ENCODE measurements around the gene KPNB1. TPM values are rescaled to one million over a fixed set of nuclear protein-coding genes. Genes with fewer than 3 reads are reported as not detected.

The KPNB1 gene
- total and polyA plus RNA-seq, 2 experiments from 2014 or later = 59.5 to 423 TPM

DNA sequence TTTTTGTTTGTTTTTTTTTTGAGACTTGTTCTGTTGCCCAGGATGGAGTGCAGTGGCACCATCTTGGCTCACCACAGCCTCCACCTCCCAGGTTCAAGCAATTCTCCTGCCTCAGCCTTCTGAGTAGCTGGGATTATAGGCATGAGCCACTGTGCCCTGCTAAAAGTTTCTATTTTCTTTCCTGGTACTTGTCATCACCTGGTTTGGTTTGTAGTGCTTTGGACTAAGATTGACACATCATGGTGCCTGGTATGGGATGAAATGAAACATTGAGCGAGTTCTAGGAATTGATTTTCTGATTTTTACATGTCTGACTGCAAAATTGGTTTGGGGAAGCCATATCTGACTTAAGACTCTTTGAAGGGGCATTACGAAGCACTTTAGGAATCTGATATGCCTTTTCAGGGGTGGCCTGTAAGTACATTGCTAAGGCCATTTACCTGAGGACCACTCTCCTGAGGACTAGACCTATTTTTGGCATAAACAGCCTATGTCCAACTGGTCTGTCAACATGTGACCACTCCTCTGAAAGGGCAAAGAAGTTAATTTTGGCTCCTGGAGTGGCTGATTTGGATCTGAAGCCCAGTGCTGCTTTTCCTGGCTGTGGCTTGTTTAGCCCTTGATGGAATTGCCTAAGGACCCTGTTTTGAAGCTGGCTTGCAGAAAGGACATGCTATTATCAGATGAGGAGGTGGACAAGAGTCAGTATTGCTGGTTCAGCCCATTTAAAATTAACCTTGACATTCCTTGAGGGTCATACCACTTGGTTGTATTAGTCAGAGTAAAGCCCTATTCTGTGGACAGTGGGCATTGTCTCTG lies 25.9 kb downstream of the KPNB1 start:
- WGBS, 2 experiments (ENCODE audit: low coverage in 1 of 2, low lambda C conversion rate in 2 of 2, missing lambda C conversion rate in 2 of 2) = 97 to 100% methylated on average over 2 of the region's 2 CpGs
- no peaks in the 10 kb centered on the region for H3K27me3 ChIP-seq (replicated peaks; ENCODE audit: insufficient read depth)
- H4K20me1 ChIP-seq (ENCODE audit: insufficient read depth) = no peaks in the 10 kb centered on the region
- no peaks in the 10 kb centered on the region for H3K4me1 ChIP-seq (ENCODE audit: insufficient read depth)
- no peak overlapping the region for H2AFZ ChIP-seq
- H3K36me3 ChIP-seq (ENCODE audit: low read depth) = peaks cover 95% of the 10 kb centered on the region
- H3K27ac ChIP-seq = no peak overlapping the region
- H3K9ac ChIP-seq = no peak overlapping the region
- H3K4me2 ChIP-seq (ENCODE audit: unreplicated experiment) = no peak overlapping the region
- no peak for DNase-seq
- no peaks in the 10 kb centered on the region for H3K9me3 ChIP-seq (ENCODE audit: low read depth)
- H3K9me2 ChIP-seq (ENCODE audit: insufficient read depth) = no peaks in the 10 kb centered on the region
- TF ChIP-seq EZH2 (IDR thresholded peaks at IDR 0.05; ENCODE audit: insufficient read depth, poor library complexity, severe bottlenecking) (no peak), EZH2phosphoT487 (IDR thresholded peaks at IDR 0.05; ENCODE audit: insufficient read depth, low read depth) (no peak)
- H3F3A ChIP-seq (ENCODE audit: insufficient read depth) = peaks cover 69% of the 10 kb centered on the region
- no peak overlapping the region for H3K4me3 ChIP-seq
- in situ Hi-C loops (cut with MboI) = no loop called here
- peaks cover 87% of the 10 kb centered on the region for H3K79me2 ChIP-seq (ENCODE audit: insufficient read depth)

- Histone ChIP-seq H3K27me3 (replicated peaks; ENCODE audit: insufficient read depth) (no peaks in the 10 kb centered on the region), H3K4me3 (no peak overlapping the region), H3K36me3 (ENCODE audit: low read depth) (peaks cover 93% of the 10 kb centered on the region), H3F3A (ENCODE audit: insufficient read depth) (peaks cover 74% of the 10 kb centered on the region), H4K20me1 (ENCODE audit: insufficient read depth) (no peaks in the 10 kb centered on the region), H2AFZ (no peak overlapping the region), H3K9me2 (ENCODE audit: insufficient read depth) (no peaks in the 10 kb centered on the region), H3K79me2 (ENCODE audit: insufficient read depth) (peaks cover 84% of the 10 kb centered on the region), H3K4me1 (ENCODE audit: insufficient read depth) (no peaks in the 10 kb centered on the region), H3K9me3 (ENCODE audit: low read depth) (no peaks in the 10 kb centered on the region), H3K9ac (no peak overlapping the region), H3K27ac (no peak overlapping the region), H3K4me2 (ENCODE audit: unreplicated experiment) (no peak overlapping the region)
- in situ Hi-C loops (cut with MboI) = no loop called here
- no peak for DNase-seq
- 84 to 85% methylated on average over 4 of the region's 4 CpGs for WGBS, 2 experiments (ENCODE audit: low coverage in 1 of 2, low lambda C conversion rate in 2 of 2, missing lambda C conversion rate in 2 of 2)
- TF ChIP-seq EZH2 (IDR thresholded peaks at IDR 0.05; ENCODE audit: insufficient read depth, poor library complexity, severe bottlenecking) (no peak), EZH2phosphoT487 (IDR thresholded peaks at IDR 0.05; ENCODE audit: insufficient read depth, low read depth) (no peak)
Measured at GRCh38 chr17:47676199-47676472, 26.4 kb downstream of the KPNB1 start.

DNA sequence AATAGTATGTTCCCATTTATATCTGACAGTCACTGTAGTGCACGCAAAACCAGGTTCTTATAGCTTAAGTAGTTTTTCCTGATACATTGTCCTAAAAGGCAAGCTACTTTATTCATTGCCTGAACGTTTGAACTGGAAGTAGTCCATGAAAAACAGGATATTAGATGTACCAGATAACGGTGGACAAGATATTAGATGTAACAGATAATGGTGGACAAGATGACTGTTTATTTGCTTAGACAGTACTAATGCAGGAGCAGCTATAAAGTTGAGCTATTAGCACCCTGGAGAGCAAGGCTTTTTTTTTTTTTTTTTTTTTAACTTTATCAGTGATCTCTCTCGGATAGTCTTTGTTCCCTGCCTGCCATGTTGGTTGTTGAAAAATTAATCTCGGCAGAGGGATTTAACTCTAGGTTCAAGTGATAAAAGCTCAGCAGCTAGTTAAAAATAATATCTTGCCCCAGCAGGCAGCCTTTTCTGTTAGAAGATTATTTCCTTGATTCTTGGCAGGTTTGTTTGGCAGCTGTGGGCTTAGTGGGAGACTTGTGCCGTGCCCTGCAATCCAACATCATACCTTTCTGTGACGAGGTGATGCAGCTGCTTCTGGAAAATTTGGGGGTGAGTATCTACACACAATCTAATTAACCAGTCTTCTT lies 26.9 kb downstream of the KPNB1 start:
- Histone ChIP-seq H3K9ac (no peak overlapping the region), H3K9me3 (ENCODE audit: low read depth) (no peaks in the 10 kb centered on the region), H3K27ac (no peak overlapping the region), H3K79me2 (ENCODE audit: insufficient read depth) (peaks cover 81% of the 10 kb centered on the region), H2AFZ (no peak overlapping the region), H3F3A (ENCODE audit: insufficient read depth) (peaks cover 78% of the 10 kb centered on the region), H3K27me3 (replicated peaks; ENCODE audit: insufficient read depth) (no peaks in the 10 kb centered on the region), H3K36me3 (ENCODE audit: low read depth) (peaks cover 93% of the 10 kb centered on the region), H3K9me2 (ENCODE audit: insufficient read depth) (no peaks in the 10 kb centered on the region), H3K4me2 (ENCODE audit: unreplicated experiment) (no peak overlapping the region), H3K4me3 (no peak overlapping the region), H3K4me1 (ENCODE audit: insufficient read depth) (no peaks in the 10 kb centered on the region), H4K20me1 (ENCODE audit: insufficient read depth) (no peaks in the 10 kb centered on the region)
- no peak for DNase-seq
- WGBS, 2 experiments (ENCODE audit: low coverage in 1 of 2, low lambda C conversion rate in 2 of 2, missing lambda C conversion rate in 2 of 2) = 83 to 85% methylated on average over 7 of the region's 7 CpGs
- in situ Hi-C loops (cut with MboI) = no loop called here
- TF ChIP-seq EZH2 (IDR thresholded peaks at IDR 0.05; ENCODE audit: insufficient read depth, poor library complexity, severe bottlenecking) (no peak), EZH2phosphoT487 (IDR thresholded peaks at IDR 0.05; ENCODE audit: insufficient read depth, low read depth) (no peak)

DNA sequence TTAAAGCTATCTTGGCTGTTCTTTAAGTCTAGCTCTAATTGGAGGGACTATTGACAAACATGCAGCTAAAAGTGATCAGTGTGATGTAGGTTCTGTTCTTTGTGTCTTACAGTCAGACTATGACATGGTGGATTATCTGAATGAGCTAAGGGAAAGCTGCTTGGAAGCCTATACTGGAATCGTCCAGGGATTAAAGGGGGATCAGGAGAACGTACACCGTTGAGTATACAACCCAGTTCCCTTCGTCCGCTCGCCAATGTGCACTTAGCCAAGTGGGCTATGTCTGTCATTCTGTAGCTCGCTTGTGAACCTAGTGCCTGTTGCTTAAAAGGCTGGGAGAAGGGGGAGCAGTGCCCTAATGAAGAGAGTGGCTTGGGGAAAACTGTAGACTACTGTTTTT lies 28.5 kb downstream of the KPNB1 start:
- TF ChIP-seq EZH2 (IDR thresholded peaks at IDR 0.05; ENCODE audit: insufficient read depth, poor library complexity, severe bottlenecking) = no peak
- no peak for TF ChIP-seq EZH2phosphoT487 (IDR thresholded peaks at IDR 0.05; ENCODE audit: insufficient read depth, low read depth)
- Histone ChIP-seq H3K9ac (no peak overlapping the region), H3K27me3 (replicated peaks; ENCODE audit: insufficient read depth) (no peaks in the 10 kb centered on the region), H3K4me1 (ENCODE audit: insufficient read depth) (no peaks in the 10 kb centered on the region), H4K20me1 (ENCODE audit: insufficient read depth) (no peaks in the 10 kb centered on the region), H3K36me3 (ENCODE audit: low read depth) (peaks cover 91% of the 10 kb centered on the region), H3K4me3 (no peak overlapping the region), H3K79me2 (ENCODE audit: insufficient read depth) (peaks cover 77% of the 10 kb centered on the region), H3K9me3 (ENCODE audit: low read depth) (no peaks in the 10 kb centered on the region), H3K4me2 (ENCODE audit: unreplicated experiment) (no peak overlapping the region), H3F3A (ENCODE audit: insufficient read depth) (peaks cover 81% of the 10 kb centered on the region), H3K27ac (no peak overlapping the region), H3K9me2 (ENCODE audit: insufficient read depth) (no peaks in the 10 kb centered on the region), H2AFZ (no peak overlapping the region)
- no peak for DNase-seq
- WGBS, 2 experiments (ENCODE audit: low coverage in 1 of 2, low lambda C conversion rate in 2 of 2, missing lambda C conversion rate in 2 of 2) = 88 to 89% methylated on average over 7 of the region's 7 CpGs
- in situ Hi-C loops (cut with MboI) = no loop called here
